Activated naive CD4-positive, alpha-beta T cell treated with anti-CD3 and anti-CD28 coated beads, Interleukin-2, amount 50 U/mL, for 24 hours (primary cell): Measurements from ENCODE around the gene ING4.

Experiments
- H3K27ac Mint-ChIP-seq: one replicate; pipeline ENCODE4 v1.8.0; 2021; ENCODE audit warnings: mild to moderate bottlenecking, mixed read lengths
- H3K27me3 Mint-ChIP-seq: one replicate; pipeline ENCODE4 v1.8.0; 2021; ENCODE audit warnings: mixed read lengths
- H3K36me3 Mint-ChIP-seq: one replicate; pipeline ENCODE4 v1.8.0; 2021; ENCODE audit warnings: mixed read lengths
- H3K4me1 Mint-ChIP-seq: one replicate; pipeline ENCODE4 v1.8.0; 2021; ENCODE audit warnings: mixed read lengths
- H3K4me3 Mint-ChIP-seq: one replicate; pipeline ENCODE4 v1.8.0; 2021; ENCODE audit warnings: mild to moderate bottlenecking, mixed read lengths
- H3K9me3 Mint-ChIP-seq: one replicate; pipeline ENCODE4 v1.8.0; 2021; ENCODE audit warnings: mixed read lengths

Gene ING4

DNA sequence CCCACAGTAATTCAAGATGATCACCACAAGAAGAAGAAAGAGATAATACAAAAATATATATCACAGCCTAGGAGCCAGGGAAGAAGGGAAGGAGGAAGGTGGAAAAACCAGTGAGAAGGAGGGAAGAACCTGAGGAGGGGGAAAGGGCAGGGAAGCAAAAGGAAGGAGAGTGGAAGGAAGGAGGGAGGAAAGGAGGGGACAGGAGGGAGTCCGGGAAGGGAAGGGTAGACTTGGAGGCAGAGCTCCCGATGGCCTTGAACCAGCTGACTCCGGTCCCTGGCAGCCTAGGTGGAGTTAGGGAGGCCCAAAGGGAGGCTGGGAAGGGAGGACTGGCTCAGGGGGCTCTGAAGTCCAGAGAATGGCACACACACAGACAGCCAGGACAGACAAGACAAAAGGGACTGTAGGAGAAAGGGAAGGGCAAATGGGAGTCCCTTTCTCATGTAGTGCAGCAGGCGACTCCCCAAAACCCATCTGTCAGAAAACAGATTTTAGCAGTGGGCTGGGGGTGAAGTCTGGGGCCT is 31.0 kb upstream of the ING4 start:
- H3K27ac Mint-ChIP-seq: no peak overlapping the region
- H3K36me3 Mint-ChIP-seq: no peaks in the 10 kb centered on the region
- H3K4me3 Mint-ChIP-seq: no peak overlapping the region
- H3K9me3 Mint-ChIP-seq: no peaks in the 10 kb centered on the region
- peaks cover 14% of the 10 kb centered on the region for H3K4me1 Mint-ChIP-seq
- H3K27me3 Mint-ChIP-seq: no peaks in the 10 kb centered on the region

DNA sequence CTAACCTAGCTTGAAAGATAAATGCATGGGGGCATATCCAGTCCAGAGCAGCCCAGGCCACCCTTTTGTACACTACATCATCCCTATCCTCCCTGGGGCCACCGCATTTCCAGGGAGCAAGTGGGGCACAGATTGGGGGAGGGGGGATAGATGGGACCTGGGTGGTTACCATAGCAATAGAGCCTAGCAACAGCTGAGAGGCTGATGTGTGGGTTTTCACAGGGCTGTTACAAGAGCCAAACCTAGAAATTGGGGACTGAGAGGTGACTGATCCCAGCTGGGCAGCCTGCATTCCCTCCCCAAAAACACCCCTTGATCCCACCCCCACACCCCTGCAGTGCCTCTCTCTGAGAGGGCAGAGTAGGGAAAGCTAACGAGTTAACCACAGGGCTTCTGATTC is 30.0 kb upstream of the ING4 start:
- no peaks in the 10 kb centered on the region for H3K27me3 Mint-ChIP-seq
- peaks cover 17% of the 10 kb centered on the region for H3K4me1 Mint-ChIP-seq
- H3K9me3 Mint-ChIP-seq: no peaks in the 10 kb centered on the region
- H3K36me3 Mint-ChIP-seq: no peaks in the 10 kb centered on the region
- no peak overlapping the region for H3K4me3 Mint-ChIP-seq
- H3K27ac Mint-ChIP-seq: peak overlapping the region; percentile 33

DNA sequence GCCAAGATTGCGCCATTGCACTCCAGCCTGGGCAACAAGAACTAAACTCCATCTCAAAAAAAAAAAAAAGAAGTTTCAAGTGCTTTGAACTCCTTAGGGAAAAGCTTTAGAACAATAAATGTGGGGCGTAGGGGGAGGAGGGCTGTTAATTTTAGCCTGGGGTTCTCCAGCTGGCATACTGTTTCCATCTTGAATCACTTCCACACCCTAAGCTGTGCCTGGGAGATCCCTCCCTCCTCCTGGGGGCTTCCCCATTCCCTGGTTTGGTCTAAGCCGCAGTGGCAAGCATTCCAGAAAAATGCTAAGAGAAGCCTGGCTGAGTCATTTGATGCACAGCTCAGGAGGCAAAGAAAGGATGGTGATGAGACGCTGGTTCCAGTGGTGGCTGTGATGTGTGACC is 28.6 kb upstream of the ING4 start:
- Mint-ChIP-seq H3K36me3 (peaks cover 6% of the 10 kb centered on the region), H3K4me3 (no peak overlapping the region), H3K9me3 (no peaks in the 10 kb centered on the region), H3K27me3 (no peaks in the 10 kb centered on the region), H3K4me1 (peaks cover 31% of the 10 kb centered on the region), H3K27ac (peak overlapping the region; percentile 35)

DNA sequence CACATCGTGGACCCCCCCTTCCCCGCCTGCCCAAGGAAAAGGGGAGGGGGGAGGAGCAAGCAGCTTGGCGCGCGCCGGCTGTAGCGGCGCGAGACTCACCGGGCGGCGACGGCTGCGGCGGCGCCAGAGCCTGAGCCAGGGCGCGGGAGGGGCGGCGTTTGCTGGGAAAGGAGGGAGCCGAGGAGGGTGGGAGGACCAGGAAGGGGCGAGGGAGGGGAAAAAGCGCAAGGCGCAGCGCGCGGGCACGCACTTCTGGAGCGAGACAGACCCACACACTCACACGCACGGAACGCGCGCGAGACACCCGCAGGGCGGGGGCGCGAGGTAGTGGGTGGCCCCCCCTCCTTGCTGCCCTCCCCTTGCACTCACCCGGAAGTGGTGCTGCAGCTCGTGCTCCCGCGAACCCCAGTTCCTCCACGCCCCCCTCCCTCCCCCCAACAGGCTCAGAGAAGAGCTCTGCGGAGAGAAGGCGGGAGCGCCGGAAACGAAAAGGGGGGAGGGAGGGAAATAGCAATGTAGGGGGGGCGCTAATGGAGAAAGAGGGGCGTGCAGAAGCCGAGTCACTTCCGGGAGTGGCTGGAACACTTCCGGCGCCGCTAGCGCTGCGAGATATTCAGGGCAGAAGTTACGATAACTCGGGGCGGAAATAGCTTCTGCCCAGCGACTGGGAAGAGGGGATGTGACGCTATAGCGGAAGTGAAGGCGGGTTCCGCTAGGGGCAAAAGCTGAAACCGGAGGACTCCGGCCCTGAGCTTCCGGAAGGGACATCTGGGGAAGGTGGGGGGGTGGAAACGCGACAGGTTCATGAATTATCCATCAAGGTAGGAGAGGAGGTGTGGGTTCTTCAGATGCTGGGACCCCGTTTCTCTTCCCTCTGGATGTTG is 26.3 kb upstream of the ING4 start, which contains the start of gene ZNF384:
ZNF384 (minus strand) TSS at position 377 of the 884 bp plus-strand sequence. CDS start 9,855 bp downstream, outside the sequence.
- H3K4me3 Mint-ChIP-seq: peak within 1 kb of the TSS; percentile 98
- H3K36me3 Mint-ChIP-seq: peaks cover 9% of the 10 kb centered on the region
- no peaks in the 10 kb centered on the region for H3K9me3 Mint-ChIP-seq
- H3K4me1 Mint-ChIP-seq: peaks cover 53% of the 10 kb centered on the region
- peak within 1 kb of the TSS; percentile 93 for H3K27ac Mint-ChIP-seq
- H3K27me3 Mint-ChIP-seq: no peaks in the 10 kb centered on the region

DNA sequence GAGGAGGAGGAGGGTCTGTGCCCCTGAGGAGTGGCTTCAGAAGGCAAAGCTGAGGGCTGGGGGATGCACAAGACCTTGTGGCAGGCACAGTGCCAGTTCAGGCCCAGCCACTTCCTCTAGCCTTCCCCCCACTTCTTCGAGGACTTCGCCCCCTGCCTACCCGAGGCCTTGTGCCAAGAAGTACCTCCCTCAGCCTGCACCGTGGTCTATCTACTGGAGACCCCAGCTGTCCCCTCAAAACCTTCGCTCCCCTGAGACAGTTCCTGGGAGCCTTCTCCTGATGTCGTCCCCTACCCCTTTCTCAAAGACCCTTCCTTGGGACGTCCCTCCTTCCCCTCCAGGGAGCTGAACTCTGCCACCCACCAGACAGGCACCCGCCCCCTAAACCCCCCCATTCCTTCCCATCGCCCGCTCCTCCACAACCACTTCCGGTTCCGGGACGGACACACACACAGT is 25.7 kb upstream of the ING4 start:
- Mint-ChIP-seq H3K27ac (peak overlapping the region; percentile 93), H3K4me3 (peak overlapping the region; percentile 98), H3K4me1 (peaks cover 53% of the 10 kb centered on the region), H3K36me3 (peaks cover 9% of the 10 kb centered on the region), H3K27me3 (no peaks in the 10 kb centered on the region), H3K9me3 (no peaks in the 10 kb centered on the region)

DNA sequence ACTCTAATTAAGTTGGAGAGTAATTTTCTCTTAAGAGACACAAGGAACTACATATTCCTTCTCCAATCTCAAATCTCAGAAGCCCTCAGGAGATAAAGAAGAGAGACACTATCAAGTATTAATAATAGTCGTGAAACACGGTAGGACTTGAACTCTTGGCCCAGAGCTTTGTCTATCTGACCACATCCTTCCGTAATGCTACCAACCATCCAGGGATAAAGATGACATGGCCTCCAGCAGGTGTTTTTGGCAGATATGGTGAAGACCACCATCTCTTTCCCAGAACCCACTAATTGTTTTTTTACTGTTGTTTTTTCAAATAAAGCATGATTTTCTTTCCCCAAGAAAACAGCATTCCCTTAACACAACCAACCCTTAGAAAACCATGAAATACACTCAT is 22.9 kb upstream of the ING4 start:
- peaks cover 9% of the 10 kb centered on the region for H3K36me3 Mint-ChIP-seq
- no peaks in the 10 kb centered on the region for H3K27me3 Mint-ChIP-seq
- H3K4me1 Mint-ChIP-seq: peaks cover 57% of the 10 kb centered on the region
- H3K9me3 Mint-ChIP-seq: no peaks in the 10 kb centered on the region
- H3K4me3 Mint-ChIP-seq: no peak overlapping the region
- H3K27ac Mint-ChIP-seq: no peak overlapping the region

DNA sequence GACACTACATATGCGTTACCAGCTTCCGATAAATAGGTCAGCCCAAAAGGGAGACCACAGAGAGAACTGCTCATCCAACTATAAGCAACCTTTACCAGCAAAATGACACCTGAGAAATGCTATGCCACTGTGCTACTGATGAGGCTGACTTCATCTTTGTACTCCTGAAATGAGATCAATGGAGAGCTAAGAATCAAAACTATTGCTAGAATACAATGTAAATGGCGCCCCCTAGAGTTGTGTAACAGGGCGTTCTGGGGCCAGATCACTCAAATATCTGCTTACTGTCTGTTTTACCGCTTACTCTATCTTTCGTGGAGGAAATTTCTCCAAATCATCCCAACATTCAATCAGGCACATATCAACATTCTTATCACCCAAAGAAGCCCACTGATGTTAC is 21.7 kb upstream of the ING4 start:
- Mint-ChIP-seq H3K27ac (no peak overlapping the region), H3K4me1 (peaks cover 52% of the 10 kb centered on the region), H3K36me3 (peaks cover 9% of the 10 kb centered on the region), H3K9me3 (no peaks in the 10 kb centered on the region), H3K27me3 (no peaks in the 10 kb centered on the region), H3K4me3 (peak overlapping the region; percentile 57)

GRCh38 chr12:6676962-6677361 is 14.0 kb upstream of the ING4 start:
- no peak overlapping the region for H3K4me3 Mint-ChIP-seq

GRCh38 chr12:6672143-6672542 is 9.2 kb upstream of the ING4 start:
- Mint-ChIP-seq H3K9me3 (no peaks in the 10 kb centered on the region), H3K4me3 (no peak overlapping the region), H3K36me3 (peaks cover 33% of the 10 kb centered on the region), H3K4me1 (no peaks in the 10 kb centered on the region), H3K27me3 (no peaks in the 10 kb centered on the region), H3K27ac (no peak overlapping the region)

More at GRCh38 chr12:6676962-6677361, 14.0 kb upstream of the ING4 start:
- H3K4me1 Mint-ChIP-seq: peaks cover 5% of the 10 kb centered on the region
- H3K36me3 Mint-ChIP-seq: peaks cover 18% of the 10 kb centered on the region
- H3K27me3 Mint-ChIP-seq: no peaks in the 10 kb centered on the region
- no peaks in the 10 kb centered on the region for H3K9me3 Mint-ChIP-seq
- no peak overlapping the region for H3K27ac Mint-ChIP-seq

GRCh38 chr12:6667559-6668210 is 4.8 kb upstream of the ING4 start:
- Mint-ChIP-seq H3K9me3 (no peaks in the 10 kb centered on the region), H3K27ac (no peak overlapping the region), H3K27me3 (no peaks in the 10 kb centered on the region), H3K36me3 (peaks cover 25% of the 10 kb centered on the region), H3K4me3 (no peak overlapping the region), H3K4me1 (peaks cover 15% of the 10 kb centered on the region)

- Mint-ChIP-seq H3K27me3 (no peaks in the 10 kb centered on the region), H3K27ac (no peak overlapping the region), H3K9me3 (no peaks in the 10 kb centered on the region), H3K4me3 (no peak overlapping the region), H3K4me1 (peaks cover 24% of the 10 kb centered on the region), H3K36me3 (peaks cover 15% of the 10 kb centered on the region)
Observed at GRCh38 chr12:6666211-6666610, 3.3 kb upstream of the ING4 start.

DNA sequence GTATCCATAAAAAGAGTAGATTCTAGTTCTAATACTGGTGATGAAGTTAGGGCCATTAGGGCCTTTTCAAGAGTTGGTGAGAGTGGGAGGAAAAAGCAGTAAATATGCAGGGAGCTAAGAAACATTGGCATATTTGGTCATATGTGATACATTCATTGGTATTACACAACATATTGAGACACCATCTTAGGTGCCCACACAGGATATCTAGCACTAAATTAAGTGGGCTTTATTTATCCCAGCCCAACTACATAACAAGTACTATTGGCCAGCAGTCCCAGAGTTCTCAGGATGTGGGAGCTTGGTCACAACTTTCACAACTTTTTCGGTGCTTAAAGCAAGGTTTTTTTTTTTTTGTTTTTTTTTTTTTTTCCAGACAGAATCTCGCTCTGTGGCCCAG is 2.0 kb upstream of the ING4 start:
- Mint-ChIP-seq H3K9me3 (no peaks in the 10 kb centered on the region), H3K4me3 (no peak overlapping the region), H3K36me3 (peaks cover 15% of the 10 kb centered on the region), H3K27ac (no peak overlapping the region), H3K27me3 (no peaks in the 10 kb centered on the region), H3K4me1 (peaks cover 24% of the 10 kb centered on the region)

GRCh38 chr12:6662602-6662905 is 365 bp downstream of the ING4 start:
- Mint-ChIP-seq H3K36me3 (peaks cover 8% of the 10 kb centered on the region), H3K27me3 (no peaks in the 10 kb centered on the region), H3K4me3 (peak overlapping the region; percentile 99), H3K27ac (peak overlapping the region; percentile 99), H3K9me3 (no peaks in the 10 kb centered on the region), H3K4me1 (peaks cover 36% of the 10 kb centered on the region)

GRCh38 chr12:6653987-6654386 is 8.9 kb downstream of the ING4 start:
- Mint-ChIP-seq H3K4me3 (no peak overlapping the region), H3K27ac (peak overlapping the region; percentile 62), H3K36me3 (peaks cover 10% of the 10 kb centered on the region)

DNA sequence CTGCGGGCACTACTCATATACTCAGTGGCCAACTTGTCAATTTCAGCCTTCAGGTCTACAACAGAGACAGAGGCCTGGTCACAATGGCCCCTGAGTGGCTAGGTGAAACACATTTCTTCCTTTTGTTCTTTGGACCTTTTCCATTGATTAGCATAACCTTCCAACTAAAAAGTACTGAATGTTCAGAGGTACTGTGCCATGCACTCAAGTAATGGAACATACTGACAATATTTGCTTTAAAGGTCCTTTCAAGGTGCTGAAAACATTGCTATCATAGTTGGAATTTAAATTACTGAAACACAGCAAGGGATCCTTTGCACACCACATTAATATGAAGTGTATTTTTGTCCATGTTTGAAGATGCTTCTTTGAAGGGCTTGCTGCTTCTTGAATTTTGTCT is 9.6 kb downstream of the ING4 start:
- H3K27me3 Mint-ChIP-seq: no peaks in the 10 kb centered on the region
- no peak overlapping the region for H3K4me3 Mint-ChIP-seq
- H3K27ac Mint-ChIP-seq: no peak overlapping the region
- no peaks in the 10 kb centered on the region for H3K9me3 Mint-ChIP-seq
- H3K36me3 Mint-ChIP-seq: peaks cover 10% of the 10 kb centered on the region
- peaks cover 4% of the 10 kb centered on the region for H3K4me1 Mint-ChIP-seq

More at GRCh38 chr12:6653987-6654386, 8.9 kb downstream of the ING4 start:
- H3K27me3 Mint-ChIP-seq: no peaks in the 10 kb centered on the region
- H3K9me3 Mint-ChIP-seq: no peaks in the 10 kb centered on the region
- H3K4me1 Mint-ChIP-seq: peaks cover 11% of the 10 kb centered on the region

- Mint-ChIP-seq H3K27me3 (no peaks in the 10 kb centered on the region), H3K4me1 (no peaks in the 10 kb centered on the region), H3K36me3 (peaks cover 11% of the 10 kb centered on the region), H3K9me3 (no peaks in the 10 kb centered on the region), H3K4me3 (no peak overlapping the region), H3K27ac (no peak overlapping the region)
Observed at GRCh38 chr12:6652391-6652790, 10.5 kb downstream of the ING4 start.
